ENCODE measurements around the gene COL28A1. TPM values are rescaled to one million over a fixed set of nuclear protein-coding genes. Genes with fewer than 3 reads are reported as not detected.

The COL28A1 gene
- total RNA-seq (1 to 10 TPM; 1.9 to 6.3 (median 3.0) TPM), polyA plus RNA-seq (1 to 10 TPM in 2 of 3 donors, under 1 TPM in 1; 0.29 to 1.7 (median 1.7) TPM)
- long read RNA-seq, donor 1, partial matches to known transcripts = 0 of 1 reads
- long read RNA-seq, donor 1, other reads (novel, unspliced or antisense) = 1 of 1 reads
- long read RNA-seq, donor 2 = 0 reads

GRCh38 chr7:7535691-7536090 lies at the start of gene COL28A1:
Gene COL28A1, minus strand, starts transcription at chr7:7535873. Its CDS starts 2,998 bp downstream, at chr7:7532875.
- peak within 1 kb of the TSS; percentile 51 for H3K27ac ChIP-seq
- no peak for DNase-seq
- peak within 1 kb of the TSS; percentile 55 for H3K4me3 ChIP-seq
- intact Hi-C loops (cut with DNase I) = loop anchor here in 1 of 2 donors (5.0 kb wide), 1 partner anchor 113 kb away; no protein-coding TSS in a partner anchor
- H3K36me3 ChIP-seq (ENCODE audit: insufficient read depth in 1 of 2, low read depth in 1 of 2) = peaks cover 0 to 11% of the 10 kb centered on the region in 2 donors
- no peak for TF ChIP-seq CTCF (IDR thresholded peaks at IDR 0.05)
- WGBS, 3 donors = 3 to 6% (median 5%) methylated on average over 1 of the region's 1 CpG
- H3K4me1 ChIP-seq = peaks cover 5% of the 10 kb centered on the region
- no peaks in the 10 kb centered on the region for H3K27me3 ChIP-seq (ENCODE audit: insufficient read depth in 3 of 3, low read length in 2 of 3)
- ATAC-seq = peak in 2 of 4 donors; percentile 15 to 56
- H3K9me3 ChIP-seq = no peaks in the 10 kb centered on the region

GRCh38 chr7:7584653-7585052 lies 49.0 kb upstream of the COL28A1 start:
- Histone ChIP-seq H3K27ac (no peak overlapping the region), H3K4me3 (no peak overlapping the region), H3K27me3 (ENCODE audit: insufficient read depth in 3 of 3, low read length in 2 of 3) (no peaks in the 10 kb centered on the region), H3K4me1 (no peaks in the 10 kb centered on the region), H3K36me3 (ENCODE audit: insufficient read depth in 1 of 2, low read depth in 1 of 2) (peaks cover 0 to 63% of the 10 kb centered on the region in 2 donors), H3K9me3 (no peaks in the 10 kb centered on the region)
- ATAC-seq (no peak), DNase-seq (no peak)
- intact Hi-C loops (cut with DNase I) = no loop called here
- no peak for TF ChIP-seq CTCF (IDR thresholded peaks at IDR 0.05)
- WGBS, 3 donors = 74 to 97% (median 86%) methylated on average over 1 of the region's 1 CpG

DNA sequence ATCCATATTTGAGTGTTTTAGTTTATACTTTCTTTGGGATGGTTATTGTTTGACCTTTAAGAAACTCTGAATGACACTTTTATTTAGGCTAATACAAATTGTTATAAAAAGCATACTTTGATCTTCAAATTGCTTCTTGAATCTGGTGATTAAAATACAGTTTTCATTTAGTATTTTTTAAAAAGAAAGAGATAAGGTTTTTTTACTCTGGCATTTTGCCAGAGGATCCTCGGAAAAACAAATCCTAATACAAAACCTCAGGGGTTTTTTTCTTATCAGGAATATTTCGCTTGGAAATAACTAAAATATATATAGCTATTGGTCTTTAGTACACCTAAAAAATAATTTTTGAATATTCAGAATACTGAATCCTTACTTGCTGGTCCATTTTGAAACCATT lies 48.1 kb upstream of the COL28A1 start:
- Histone ChIP-seq H3K27ac (no peak overlapping the region), H3K9me3 (no peaks in the 10 kb centered on the region), H3K4me3 (no peak overlapping the region), H3K36me3 (ENCODE audit: insufficient read depth in 1 of 2, low read depth in 1 of 2) (peaks cover 0 to 65% of the 10 kb centered on the region in 2 donors), H3K27me3 (ENCODE audit: insufficient read depth in 3 of 3, low read length in 2 of 3) (no peaks in the 10 kb centered on the region), H3K4me1 (no peaks in the 10 kb centered on the region)
- 78 to 89% (median 82%) methylated on average over 2 of the region's 2 CpGs for WGBS, 3 donors
- intact Hi-C loops (cut with DNase I) = no loop called here
- DNase-seq (no peak), ATAC-seq (no peak)
- no peak for TF ChIP-seq CTCF (IDR thresholded peaks at IDR 0.05)

- no peak overlapping the region for H3K27ac ChIP-seq
- no peaks in the 10 kb centered on the region for H3K9me3 ChIP-seq
- ATAC-seq (no peak), DNase-seq (no peak)
- WGBS, 3 donors = 90 to 97% (median 95%) methylated on average over 1 of the region's 1 CpG
- no peaks in the 10 kb centered on the region for H3K27me3 ChIP-seq (ENCODE audit: insufficient read depth in 3 of 3, low read length in 2 of 3)
- no peak overlapping the region for H3K4me3 ChIP-seq
- no peak for TF ChIP-seq CTCF (IDR thresholded peaks at IDR 0.05)
- H3K4me1 ChIP-seq = no peaks in the 10 kb centered on the region
- intact Hi-C loops (cut with DNase I) = no loop called here
- H3K36me3 ChIP-seq (ENCODE audit: insufficient read depth in 1 of 2, low read depth in 1 of 2) = peaks cover 0 to 54% of the 10 kb centered on the region in 2 donors
Measured at GRCh38 chr7:7582596-7582995, 46.9 kb upstream of the COL28A1 start.

Measured in psoas muscle (tissue), 8 donors.